MG63 (cell line): Measurements from ENCODE around the gene SREBF1. TPM values are rescaled to one million over a fixed set of nuclear protein-coding genes. Genes with fewer than 3 reads are reported as not detected.
A peak's percentile ranks its signal among the peaks of the same experiment; 100 is the strongest.

Experiments
- DNase-seq: peaks from one replicate; pipeline ENCODE4 v3.0.0-alpha.2; 2020
- H3K27me3 ChIP-seq: fragments of 250-450 bp; sonication (Bioruptor Pico); 2 replicates; pipeline ENCODE4 v1.5.1; 2020; ENCODE audit warnings: mild to moderate bottlenecking, moderate library complexity
- H3K36me3 ChIP-seq: fragments of 250-450 bp; sonication (Bioruptor Pico); 2 replicates; pipeline ENCODE4 v1.5.1; 2020; ENCODE audit warnings: mild to moderate bottlenecking, moderate library complexity
- H3K4me3 ChIP-seq: fragments of 250-450 bp; sonication (Bioruptor Pico); 2 replicates; pipeline ENCODE4 v1.5.1; 2020; ENCODE audit warnings: mild to moderate bottlenecking, moderate library complexity
- H3K9me3 ChIP-seq: fragments of 250-450 bp; sonication (Bioruptor Pico); 2 replicates; pipeline ENCODE4 v1.5.1; 2020; ENCODE audit warnings: mild to moderate bottlenecking, moderate library complexity
- total RNA-seq: library from RNA; depleted of rRNA; stranded (reverse); fragments of >200 nt; shearing (Covaris generic); gene quantifications from 2 replicates; pipeline ENCODE4 v1.2.3, GENCODE V29; 2014; ENCODE audit warnings: low replicate concordance

Gene SREBF1
- total RNA-seq, 1 experiment from 2014 or later: 59.3 TPM

- DNase-seq: no peak
- peak overlapping the region; percentile 86; the same call in 1 of the 2 replicates for H3K4me3 ChIP-seq
- H3K9me3 ChIP-seq: no peaks in the 10 kb centered on the region
- peaks cover 20% of the 10 kb centered on the region for H3K36me3 ChIP-seq
- H3K27me3 ChIP-seq: no peaks in the 10 kb centered on the region
These were observed 1.8 kb downstream of the SREBF1 start for GRCh38 chr17:17834974-17835373.

- H3K4me3 ChIP-seq: no peak overlapping the region
- no peaks in the 10 kb centered on the region for H3K27me3 ChIP-seq
- H3K36me3 ChIP-seq: peaks cover 20% of the 10 kb centered on the region
- no peak for DNase-seq
- no peaks in the 10 kb centered on the region for H3K9me3 ChIP-seq
These were observed 3.0 kb downstream of the SREBF1 start for GRCh38 chr17:17833658-17834357.

- Histone ChIP-seq H3K4me3 (no peak overlapping the region), H3K36me3 (peaks cover 20% of the 10 kb centered on the region)
- DNase-seq: no peak
These were observed 4.8 kb downstream of the SREBF1 start for GRCh38 chr17:17832032-17832363.

DNA sequence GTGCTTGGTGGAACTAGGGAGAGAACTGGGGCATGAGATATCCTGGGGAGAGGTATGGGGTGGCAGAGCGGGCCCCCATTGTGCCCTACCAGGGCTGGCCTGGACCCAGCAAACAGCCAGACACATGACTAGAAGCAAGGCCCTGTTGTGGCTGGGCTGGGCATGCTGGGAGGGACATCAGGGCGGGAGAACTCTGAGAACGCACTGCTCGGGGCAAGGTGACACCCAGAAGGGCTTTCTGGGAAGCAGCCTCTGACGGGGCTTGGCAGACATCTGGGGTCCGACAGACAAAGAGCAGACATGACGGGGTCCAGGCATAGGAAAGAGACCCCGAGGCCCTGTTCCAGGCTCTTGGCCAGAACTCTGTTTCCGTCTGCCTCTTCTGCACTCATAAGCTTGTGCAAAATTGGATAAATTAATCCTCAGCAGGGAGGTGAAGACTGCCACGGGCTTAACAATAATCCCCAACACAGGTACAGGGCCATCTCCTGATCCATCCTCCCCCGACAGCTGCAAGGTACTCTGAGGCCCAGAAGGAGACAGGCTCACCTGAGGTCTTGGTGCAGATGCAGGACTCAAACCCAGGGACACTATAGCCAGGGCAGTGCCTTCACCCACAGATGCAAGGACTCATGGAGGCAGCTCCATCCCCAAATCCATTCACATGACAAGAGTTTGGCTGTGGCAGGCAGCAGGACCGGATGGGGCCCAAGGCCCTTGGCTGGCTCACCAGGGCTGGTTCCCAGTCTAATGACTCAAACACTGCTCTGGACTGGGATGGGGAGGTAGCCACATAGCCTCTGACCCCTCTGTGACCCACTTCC, 5.4 kb downstream of the SREBF1 start:
- no peak overlapping the region for H3K4me3 ChIP-seq
- no peaks in the 10 kb centered on the region for H3K27me3 ChIP-seq
- H3K36me3 ChIP-seq: peaks cover 18% of the 10 kb centered on the region
- no peaks in the 10 kb centered on the region for H3K9me3 ChIP-seq
- DNase-seq: peak; percentile 50

More at GRCh38 chr17:17832032-17832363, 4.8 kb downstream of the SREBF1 start:
- Histone ChIP-seq H3K27me3 (no peaks in the 10 kb centered on the region), H3K9me3 (no peaks in the 10 kb centered on the region)

DNA sequence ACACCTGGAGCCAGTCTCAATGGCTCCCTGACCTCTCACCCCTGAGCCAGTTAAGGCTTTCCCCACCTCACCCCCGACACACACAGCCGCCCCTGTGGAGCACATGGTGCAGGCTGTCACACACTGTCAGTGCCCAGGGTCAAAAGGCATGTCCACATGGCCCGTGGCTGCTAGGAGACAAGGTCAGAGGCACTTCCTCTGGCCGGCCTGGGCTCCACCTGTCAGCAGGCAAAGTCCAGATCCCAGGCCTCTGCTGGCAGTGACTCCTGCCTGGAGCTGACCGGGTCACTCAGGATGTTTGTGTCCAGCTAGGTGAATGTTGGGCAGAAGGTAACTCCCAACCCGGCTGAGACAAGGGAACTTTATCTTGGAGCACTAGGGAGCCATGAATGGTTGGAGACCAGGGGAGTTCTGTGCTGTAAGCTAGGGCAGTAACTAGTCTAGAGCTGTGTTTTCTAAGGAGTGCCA, 6.0 kb downstream of the SREBF1 start:
- Histone ChIP-seq H3K36me3 (peaks cover 13% of the 10 kb centered on the region), H3K27me3 (no peaks in the 10 kb centered on the region), H3K9me3 (no peaks in the 10 kb centered on the region), H3K4me3 (no peak overlapping the region)
- no peak for DNase-seq

DNA sequence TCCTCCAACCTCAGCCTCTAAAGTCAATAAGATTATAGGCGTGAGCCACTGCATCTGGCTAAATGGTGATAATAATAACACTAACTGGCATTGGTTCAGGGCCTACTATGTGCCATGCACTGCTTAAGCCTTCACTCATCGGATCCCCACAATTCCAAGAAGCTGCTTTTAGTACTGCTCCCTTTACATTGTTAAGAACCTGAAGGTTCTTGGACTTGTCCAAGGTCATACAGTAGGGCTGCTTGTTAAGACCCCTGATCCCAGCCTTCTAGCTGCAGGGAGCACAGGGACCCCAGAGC, 6.6 kb downstream of the SREBF1 start:
- no peak for DNase-seq
- no peak overlapping the region for H3K4me3 ChIP-seq
- H3K36me3 ChIP-seq: peaks cover 9% of the 10 kb centered on the region; the same call in 1 of the 2 replicates
- H3K9me3 ChIP-seq: no peaks in the 10 kb centered on the region
- no peaks in the 10 kb centered on the region for H3K27me3 ChIP-seq

DNA sequence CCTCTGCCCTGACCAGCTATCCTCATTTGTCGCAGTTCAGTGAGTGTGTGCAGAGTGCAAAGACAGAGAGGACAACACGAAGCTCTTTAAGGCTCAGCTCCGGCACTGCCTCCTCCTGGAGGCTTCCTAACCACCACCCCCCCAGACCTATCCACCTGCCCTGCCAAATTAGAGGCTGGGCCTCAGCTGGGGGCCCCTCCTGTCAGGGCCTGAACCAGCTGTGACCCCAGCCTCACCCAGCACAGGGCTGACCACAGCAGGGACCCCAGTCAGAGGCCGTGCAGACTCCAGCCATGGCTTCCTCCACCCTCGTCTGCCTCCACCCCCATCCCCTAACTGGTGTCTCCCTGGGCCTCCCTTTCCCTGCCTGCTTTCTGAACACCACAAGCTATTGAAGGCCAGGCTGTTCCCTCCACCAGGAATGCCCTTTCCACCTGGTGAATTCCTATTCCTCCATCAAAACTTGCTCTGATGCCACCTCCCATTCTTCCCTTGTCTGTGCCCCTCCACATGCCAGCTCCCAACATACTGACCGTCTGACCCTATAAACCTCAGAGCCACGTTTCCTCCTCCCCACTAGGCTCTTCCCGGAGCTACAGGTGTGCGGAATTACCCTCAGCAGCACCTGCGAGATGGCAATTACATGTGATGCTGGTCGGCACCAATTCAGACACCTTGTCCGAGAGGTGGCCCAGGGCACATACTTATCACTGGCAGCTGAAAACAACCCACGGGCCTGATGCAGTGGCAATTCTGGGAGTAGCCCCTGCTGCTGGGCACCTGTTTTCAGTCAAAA, 8.8 kb downstream of the SREBF1 start:
- H3K36me3 ChIP-seq: peaks cover 5% of the 10 kb centered on the region; the same call in 1 of the 2 replicates
- H3K4me3 ChIP-seq: no peak overlapping the region
- H3K27me3 ChIP-seq: no peaks in the 10 kb centered on the region
- DNase-seq: no peak
- H3K9me3 ChIP-seq: no peaks in the 10 kb centered on the region

- no peak for DNase-seq
- Histone ChIP-seq H3K27me3 (no peaks in the 10 kb centered on the region), H3K4me3 (no peak overlapping the region), H3K36me3 (peaks cover 6% of the 10 kb centered on the region; the same call in 1 of the 2 replicates), H3K9me3 (no peaks in the 10 kb centered on the region)
These were observed 9.6 kb downstream of the SREBF1 start for GRCh38 chr17:17826942-17827785.

DNA sequence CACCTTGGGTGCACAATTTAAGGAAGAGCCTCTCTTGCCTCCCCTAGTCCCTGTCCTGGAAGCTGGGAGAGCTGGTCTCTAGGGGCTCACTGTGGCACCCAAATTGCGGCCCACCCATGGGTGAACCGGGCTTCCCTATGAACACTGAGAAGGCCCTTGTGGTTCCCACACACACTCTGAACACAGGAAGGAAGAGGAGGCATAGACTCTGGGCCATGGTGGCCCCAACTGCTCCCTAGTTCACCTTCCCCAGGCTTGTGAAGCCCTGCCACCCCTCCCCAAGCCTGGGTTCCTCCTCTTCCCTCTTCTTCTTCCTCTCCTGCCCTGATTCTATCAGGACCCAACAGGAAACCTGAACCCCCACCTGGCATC, 10.5 kb downstream of the SREBF1 start:
- Histone ChIP-seq H3K4me3 (no peak overlapping the region), H3K27me3 (no peaks in the 10 kb centered on the region), H3K9me3 (no peaks in the 10 kb centered on the region), H3K36me3 (peaks cover 5% of the 10 kb centered on the region; the same call in 1 of the 2 replicates)
- no peak for DNase-seq

DNA sequence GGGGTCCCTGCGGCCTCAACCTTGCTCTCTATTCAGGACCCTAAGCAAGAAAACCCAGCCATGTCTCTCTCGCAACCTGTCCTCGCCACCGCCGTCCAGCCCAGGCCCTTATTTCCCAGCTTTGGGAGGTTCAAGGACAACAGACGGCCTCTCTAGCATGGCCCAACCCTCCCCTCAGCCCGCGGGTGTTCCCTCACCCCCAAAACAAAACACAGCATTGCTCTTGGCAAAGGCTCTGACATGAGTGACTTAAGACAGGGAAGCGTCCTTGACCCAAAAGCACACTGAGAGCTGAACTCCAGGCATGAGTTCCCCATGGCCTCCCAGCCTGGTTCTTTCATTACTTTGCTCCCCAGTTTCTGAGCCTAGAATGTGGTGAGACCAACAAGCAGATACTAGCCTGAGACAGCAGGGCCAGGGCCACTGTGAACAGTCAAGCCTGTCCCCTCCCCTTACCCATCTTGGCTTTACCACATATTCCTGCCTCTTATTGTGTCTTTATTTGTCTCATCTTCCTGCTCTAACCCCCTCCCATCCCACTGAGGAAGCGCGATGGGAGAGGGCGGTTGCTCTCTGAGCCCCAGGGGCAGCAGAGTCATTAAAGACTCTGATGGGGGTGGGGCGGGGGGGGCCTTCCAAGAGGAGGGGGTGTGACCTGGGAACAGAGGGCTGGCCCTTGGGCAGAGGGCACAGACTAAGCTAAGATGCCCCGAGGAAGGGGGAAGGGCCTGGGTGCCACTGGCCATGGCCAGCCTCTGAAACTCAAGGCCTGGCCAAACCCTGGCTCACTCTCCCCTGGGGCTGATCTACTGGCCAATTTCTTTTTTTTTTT, 11.8 kb downstream of the SREBF1 start:
- Histone ChIP-seq H3K27me3 (no peaks in the 10 kb centered on the region), H3K4me3 (no peak overlapping the region)
- peak; percentile 68 for DNase-seq

GRCh38 chr17:17824119-17824782, 12.5 kb downstream of the SREBF1 start:
- H3K4me3 ChIP-seq: no peak overlapping the region
- no peaks in the 10 kb centered on the region for H3K9me3 ChIP-seq
- H3K36me3 ChIP-seq: peaks cover 9% of the 10 kb centered on the region
- no peak for DNase-seq
- H3K27me3 ChIP-seq: no peaks in the 10 kb centered on the region

More for the DNA sequence above, 11.8 kb downstream of the SREBF1 start:
- H3K9me3 ChIP-seq: no peaks in the 10 kb centered on the region
- peaks cover 5% of the 10 kb centered on the region for H3K36me3 ChIP-seq

DNA sequence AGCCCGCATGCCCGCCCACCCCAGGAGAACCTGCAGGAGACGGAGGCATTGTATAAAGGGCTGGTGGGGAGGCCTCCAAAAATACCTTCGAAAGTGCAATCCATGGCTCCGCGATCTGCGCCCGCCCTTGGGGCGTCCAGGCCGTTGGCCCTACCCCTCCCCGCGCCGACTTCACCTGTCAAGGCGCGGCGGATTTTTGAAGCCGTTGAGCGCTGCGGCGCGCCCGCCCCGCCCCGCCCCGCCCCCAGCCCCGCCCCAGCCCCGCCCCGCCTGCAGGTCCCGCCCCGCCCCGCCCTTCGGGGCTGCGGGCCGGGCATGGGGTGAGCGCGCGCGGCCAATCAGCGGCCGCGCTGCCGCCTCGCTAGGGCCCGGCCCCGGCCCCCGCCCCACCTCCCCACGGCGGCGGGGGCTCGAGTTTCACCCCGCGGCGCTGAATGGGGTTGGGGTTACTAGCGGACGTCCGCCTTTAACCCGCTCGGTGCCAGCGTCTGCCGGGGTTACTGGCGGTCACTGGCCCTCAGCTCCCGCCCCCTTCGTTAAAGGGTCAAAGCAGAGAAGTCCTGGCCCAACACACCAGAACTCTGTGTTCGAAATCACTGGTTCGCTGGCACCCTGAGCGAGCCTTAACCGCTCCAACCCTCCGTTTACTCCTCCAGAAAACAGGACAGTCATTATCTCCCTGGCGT, 13.2 kb downstream of the SREBF1 start:
- Histone ChIP-seq H3K4me3 (peak overlapping the region; percentile 44), H3K9me3 (no peaks in the 10 kb centered on the region), H3K27me3 (no peaks in the 10 kb centered on the region), H3K36me3 (peaks cover 15% of the 10 kb centered on the region)
- DNase-seq: peak; percentile 84

GRCh38 chr17:17822616-17823015, 14.2 kb downstream of the SREBF1 start:
- H3K36me3 ChIP-seq: peaks cover 19% of the 10 kb centered on the region
- no peaks in the 10 kb centered on the region for H3K9me3 ChIP-seq
- H3K4me3 ChIP-seq: peak overlapping the region; percentile 44
- no peaks in the 10 kb centered on the region for H3K27me3 ChIP-seq
- no peak for DNase-seq

DNA sequence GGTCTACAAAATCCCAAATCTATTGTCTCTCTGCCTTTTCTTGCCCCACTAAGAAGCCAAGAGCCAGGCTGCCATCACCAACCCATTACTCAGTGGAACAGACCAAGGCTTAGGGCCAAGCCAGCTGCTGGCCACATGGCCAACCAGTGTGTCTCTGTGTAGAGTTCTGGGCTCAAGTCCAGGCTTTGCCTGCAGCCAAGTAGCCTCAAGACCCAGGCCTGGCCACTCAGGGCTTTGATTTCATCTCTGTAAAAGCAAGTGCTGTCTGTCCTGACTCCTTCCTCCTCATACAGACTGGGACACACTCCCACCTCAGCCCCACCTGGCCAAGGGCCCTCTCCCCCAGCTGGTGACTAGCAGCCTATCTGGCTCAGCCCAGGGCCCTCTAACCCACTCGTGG, 14.6 kb downstream of the SREBF1 start:
- H3K36me3 ChIP-seq: peaks cover 21% of the 10 kb centered on the region
- no peaks in the 10 kb centered on the region for H3K9me3 ChIP-seq
- peak overlapping the region; percentile 44 for H3K4me3 ChIP-seq
- peak; percentile 83 for DNase-seq
- H3K27me3 ChIP-seq: no peaks in the 10 kb centered on the region
